HG03103 (cell line): ENCODE results near the gene PGA5.
"Not testable (repeated sequence)": the region's sequence is repeated elsewhere in the genome, so short reads cannot be mapped to it uniquely, and the experiment has no call there.

Source experiments
- ATAC-seq: cut with Tn5 transposase; IDR thresholded peaks from one replicate; pipeline ENCODE4 v1.9.1; 2021; ENCODE audit warnings: low read depth; ENCODE audit not compliant: unreplicated experiment

Gene PGA5

GRCh38 chr11:61240875-61241274 lies at the start of gene PGA5:
PGA5 (plus strand) TSS chr11:61241175; CDS start chr11:61241227, 52 bp downstream.
- ATAC-seq = not testable (repeated sequence)

DNA sequence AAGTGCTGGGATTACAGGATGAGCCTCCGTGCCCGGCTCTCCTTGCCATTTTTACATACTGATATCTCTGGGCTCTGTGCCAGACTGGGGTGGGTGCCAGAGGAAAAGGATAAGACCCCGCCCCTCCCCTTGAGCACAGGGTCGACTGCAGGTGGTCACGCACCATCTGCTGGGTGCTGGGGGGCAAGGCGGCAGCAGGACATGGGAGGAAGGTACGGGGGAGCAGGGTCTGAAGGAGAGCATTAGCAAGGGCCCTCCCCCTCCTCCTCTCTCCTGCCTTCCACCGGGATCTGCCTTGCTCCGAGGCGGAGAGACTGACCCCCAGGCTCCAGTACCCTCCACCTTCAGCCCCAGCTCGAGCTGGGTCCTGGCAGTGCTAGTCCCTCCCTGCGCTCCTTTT lies 47.4 kb upstream of the PGA5 start:
- no peak for ATAC-seq

DNA sequence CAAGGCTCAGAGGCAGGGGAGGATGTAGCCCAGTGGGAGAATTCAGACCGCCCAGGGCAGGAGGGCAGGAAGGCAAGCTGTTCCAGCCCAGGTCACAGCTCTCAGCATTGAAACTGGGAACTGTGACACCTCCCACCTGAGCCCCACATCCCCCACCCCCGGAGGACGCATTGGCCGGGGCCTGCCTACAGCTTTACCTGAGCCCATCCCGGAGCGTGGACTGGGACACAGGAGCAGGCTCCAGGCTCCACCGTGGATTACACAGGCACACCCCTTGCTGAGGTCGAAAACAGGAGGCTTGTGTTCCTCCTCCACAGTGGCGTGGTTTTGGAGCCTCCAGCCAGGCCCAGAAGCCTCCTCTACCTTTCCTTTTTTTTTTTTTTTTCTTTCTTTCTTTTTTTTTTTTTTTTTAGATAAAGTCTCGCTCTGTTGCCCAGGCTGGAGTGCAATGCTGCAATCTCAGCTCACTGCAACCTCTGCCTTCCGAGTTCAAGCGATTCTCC lies 46.8 kb upstream of the PGA5 start:
- ATAC-seq = no peak

GRCh38 chr11:61194981-61195695 lies 45.8 kb upstream of the PGA5 start:
- ATAC-seq = no peak

DNA sequence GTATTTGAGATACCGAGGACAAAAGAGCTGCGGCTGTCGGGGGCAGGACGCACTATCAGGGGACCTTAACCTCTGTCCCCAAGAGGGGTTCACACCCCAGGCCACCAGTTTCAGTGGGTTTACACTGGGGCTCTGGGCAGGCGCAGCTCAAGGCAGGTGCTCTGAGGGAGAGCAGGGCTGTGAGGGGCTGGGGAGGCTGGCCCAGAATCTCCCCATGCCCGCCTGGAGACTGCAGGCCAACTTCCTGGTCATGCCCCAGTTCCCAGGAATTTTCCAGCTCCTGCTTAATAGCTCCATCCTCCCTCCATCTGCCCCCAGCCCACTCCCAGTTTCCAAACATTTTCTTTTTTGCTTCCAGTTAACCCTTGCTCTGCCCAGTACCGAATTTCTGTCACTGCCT lies 45.3 kb upstream of the PGA5 start:
- ATAC-seq = no peak

DNA sequence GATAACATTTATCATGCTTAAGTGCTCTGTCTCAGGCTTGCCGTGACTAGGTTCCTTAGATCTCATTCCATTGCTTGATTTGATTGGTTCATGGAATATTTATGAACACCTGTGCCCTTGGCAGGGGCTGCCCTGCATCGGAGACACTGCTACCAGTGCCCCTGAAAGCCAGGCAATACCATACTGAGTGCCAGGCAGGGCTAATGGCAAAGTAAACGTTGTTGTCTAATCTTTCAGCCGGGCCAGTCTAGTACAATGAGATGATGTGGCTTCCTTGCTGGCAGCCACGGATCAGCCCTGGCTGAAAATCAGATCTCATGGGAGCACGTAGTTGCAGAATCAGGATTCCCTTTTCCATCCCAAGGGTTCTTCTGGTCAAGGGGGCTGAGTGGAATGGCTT lies 42.6 kb upstream of the PGA5 start:
- ATAC-seq = no peak

- no peak for ATAC-seq
Measured at GRCh38 chr11:61198948-61199523, 41.9 kb upstream of the PGA5 start.

DNA sequence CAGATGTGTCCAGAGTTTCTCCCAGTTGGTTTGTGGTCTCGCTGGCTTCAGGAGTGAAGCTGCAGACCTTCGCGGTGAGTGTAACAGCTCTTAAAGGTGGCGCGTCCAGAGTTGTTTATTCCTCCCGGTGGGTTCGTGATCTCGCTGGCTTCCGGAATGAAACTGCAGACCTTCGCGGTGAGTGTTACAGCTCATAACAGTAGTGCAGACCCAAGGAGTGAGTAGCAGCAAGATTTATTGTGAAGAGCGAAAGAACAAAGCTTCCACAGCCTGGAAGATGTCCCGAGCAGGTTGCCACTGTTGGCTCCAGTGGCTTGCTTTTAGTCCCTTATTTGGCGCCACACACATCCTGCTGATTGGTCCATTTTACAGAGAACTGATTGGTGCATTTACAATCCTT lies 39.5 kb upstream of the PGA5 start:
- no peak for ATAC-seq

DNA sequence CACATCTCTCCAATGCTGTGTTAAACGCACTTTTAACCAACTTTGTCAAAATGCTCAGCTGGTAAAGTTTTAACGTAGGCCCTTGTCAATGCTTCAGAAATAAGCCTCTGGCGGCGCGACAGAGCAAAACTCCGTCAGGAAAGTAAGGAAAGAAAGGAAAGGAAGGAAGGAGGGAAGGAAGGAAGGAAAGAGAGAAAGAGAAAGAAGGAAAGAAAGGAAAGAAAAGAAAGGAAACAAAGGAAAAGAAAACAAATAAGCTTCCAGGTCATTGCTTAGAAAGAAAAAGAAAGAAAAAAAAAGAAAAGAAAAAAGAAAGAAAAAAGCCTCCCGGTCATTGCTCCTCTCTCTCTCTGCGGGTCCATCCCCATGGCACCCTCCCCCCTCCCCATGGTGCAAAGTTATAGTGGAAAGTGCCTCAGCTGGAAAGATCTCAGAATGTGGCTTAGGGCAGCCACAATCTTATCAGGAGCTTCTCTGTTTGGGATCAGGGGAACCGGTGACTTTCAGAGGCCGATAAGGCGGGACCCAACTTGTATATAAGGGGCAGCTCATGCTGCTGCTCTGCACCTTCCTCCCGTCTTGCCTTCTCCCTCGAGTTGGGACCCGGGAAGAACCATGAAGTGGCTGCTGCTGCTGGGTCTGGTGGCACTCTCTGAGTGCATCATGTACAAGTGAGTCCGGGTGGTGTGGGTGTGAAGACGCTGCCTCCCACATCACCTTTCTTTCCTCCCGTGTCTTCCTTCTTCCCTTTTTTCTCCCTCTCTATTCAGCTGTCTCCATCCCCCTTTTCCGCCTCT lies 37.8 kb upstream of the PGA5 start, which contains the start of gene PGA3:
PGA3 (plus strand) TSS at position 566 of the 797 bp plus-strand sequence; CDS start at position 616, 50 bp downstream.
- ATAC-seq = not testable (repeated sequence)

- ATAC-seq = not testable (repeated sequence)
Measured at GRCh38 chr11:61203873-61204272, 37.1 kb upstream of the PGA5 start.

DNA sequence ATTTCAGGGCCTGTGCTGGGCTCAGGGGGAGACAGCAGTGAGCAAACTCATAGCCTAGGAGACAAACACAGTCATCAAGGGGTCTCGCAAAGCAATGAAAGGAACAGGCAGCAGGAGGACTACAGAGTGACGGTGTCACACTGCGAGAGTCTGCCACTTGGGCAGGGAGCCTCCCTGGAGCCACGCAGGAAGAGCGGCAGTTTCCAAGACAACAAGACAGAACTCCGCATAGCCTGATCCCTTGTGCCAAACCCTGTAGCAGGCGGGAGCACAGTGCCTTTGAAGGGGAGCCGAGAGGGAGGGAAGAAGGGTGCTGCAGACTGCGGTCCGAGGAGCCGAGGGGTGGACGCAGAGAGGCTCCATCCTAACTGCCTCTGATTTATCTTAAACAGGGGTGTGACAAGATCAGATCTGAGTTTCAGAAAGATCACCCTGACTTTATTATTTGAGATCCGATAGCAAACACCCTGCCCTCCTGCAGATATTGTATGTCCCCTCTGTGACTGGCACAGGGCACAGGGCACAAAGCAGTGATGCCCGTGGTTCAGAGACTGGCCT lies 36.4 kb upstream of the PGA5 start:
- ATAC-seq = not testable (repeated sequence)

DNA sequence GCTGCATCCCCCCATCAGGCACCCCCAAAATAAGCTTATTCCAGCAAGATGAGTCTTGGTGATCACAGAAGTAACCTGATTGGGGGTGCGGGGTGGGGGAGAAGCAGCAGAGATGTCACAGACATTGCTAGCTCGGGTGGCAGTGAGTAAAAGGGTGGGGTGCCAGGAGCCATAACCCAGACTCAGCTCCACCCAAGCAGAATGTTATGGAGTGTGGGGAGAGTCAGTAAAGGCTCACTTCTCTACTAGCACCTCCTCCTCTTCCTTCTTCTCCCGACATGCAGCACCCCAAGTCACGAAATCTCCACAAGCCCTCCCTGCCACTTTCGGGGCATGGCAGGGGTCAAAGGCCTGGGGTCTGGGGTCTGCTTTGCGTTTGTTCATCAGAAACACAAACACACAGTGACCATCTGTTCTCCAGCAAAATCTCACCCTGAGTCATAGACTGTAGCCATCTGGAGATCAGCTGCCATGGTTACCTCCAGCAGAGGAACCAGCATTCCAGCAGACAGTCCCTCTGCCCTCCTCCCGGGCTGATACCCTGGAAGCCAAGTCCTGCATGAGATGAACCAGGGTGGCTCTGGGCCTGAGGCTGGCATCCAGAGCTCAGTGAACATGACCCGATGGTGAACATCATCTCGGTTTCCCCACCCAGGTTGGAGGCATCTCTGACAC lies 33.2 kb upstream of the PGA5 start:
- ATAC-seq = not testable (repeated sequence)

DNA sequence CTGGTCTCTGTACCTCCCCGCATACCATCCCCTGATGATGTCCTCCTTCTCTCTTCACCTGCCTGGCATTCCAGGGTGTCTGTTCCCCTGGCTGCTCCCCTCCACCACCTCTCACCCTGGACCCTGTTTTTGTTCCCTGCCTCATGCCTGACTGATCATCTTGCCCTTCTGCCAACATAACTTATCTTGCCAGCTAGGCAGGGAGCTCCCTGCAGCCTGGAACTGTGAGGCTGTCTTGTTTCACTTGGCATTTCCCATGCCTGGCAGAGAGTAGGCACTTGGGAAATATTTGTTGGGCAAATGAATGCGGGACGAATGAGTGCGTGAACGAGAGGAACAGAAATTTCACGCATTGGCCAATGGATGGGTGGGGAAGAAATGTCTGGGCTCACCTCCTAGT lies 30.3 kb upstream of the PGA5 start:
- not testable (repeated sequence) for ATAC-seq

GRCh38 chr11:61211327-61211952 lies 29.5 kb upstream of the PGA5 start:
- ATAC-seq = not testable (repeated sequence)

- not testable (repeated sequence) for ATAC-seq
Measured at GRCh38 chr11:61212202-61212601, 28.8 kb upstream of the PGA5 start.

- ATAC-seq = not testable (repeated sequence)
Measured at GRCh38 chr11:61213711-61214324, 27.2 kb upstream of the PGA5 start.

DNA sequence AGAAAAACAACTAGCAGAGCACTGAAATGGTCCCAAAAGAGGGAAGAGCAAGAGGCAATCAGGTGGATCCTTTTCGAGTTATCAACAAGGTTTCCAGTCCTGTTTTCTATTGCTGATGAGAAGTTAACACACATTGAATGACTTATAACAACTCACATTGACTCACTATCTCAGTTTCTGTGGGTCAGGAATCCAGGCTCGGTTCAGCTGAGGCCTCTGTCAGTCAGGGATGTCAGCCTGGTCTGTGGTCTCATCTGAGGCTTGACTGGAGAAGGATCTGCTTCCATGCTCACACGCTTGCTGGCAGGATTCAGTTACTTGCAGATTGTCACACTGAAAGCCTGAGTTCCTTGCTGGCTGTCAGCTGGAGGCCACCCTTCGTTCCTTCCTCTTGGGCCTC lies 22.7 kb upstream of the PGA5 start:
- not testable (repeated sequence) for ATAC-seq

DNA sequence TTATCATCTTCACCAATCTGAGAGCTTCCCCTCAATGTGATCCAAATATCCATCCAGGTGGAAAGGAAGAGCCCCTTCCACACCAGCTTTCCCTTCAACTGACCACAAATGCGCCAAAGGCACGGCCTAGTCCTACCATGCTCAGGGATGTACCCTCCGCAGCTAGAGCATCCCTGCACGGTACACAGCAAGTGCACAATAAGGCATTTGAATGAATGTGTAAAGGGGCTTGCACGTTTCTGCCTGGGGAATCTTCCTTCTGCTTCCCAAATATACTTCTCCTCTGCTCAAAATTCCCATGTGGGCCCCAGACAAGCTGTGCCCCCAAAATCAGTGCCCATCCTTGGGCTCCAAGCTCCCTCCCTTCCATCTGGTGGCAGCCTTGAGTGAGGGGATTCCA lies 22.0 kb upstream of the PGA5 start:
- not testable (repeated sequence) for ATAC-seq

DNA sequence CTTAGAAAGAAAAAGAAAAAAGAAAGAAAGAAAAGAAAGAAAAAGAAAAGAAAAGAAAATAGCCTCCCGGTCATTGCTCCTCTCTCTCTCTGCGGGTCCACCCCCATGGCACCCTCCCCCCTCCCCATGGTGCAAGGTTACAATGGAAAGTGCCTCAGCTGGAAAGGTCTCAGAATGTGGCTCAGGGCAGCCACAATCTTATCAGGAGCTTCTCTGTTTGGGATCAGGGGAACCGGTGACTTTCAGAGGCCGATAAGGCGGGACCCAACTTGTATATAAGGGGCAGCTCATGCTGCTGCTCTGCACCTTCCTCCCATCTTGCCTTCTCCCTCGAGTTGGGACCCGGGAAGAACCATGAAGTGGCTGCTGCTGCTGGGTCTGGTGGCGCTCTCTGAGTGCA lies 18.9 kb upstream of the PGA5 start, which contains the start of gene PGA4:
PGA4 (plus strand) TSS at position 301 of the 400 bp plus-strand sequence; CDS start at position 355, 54 bp downstream.
- not testable (repeated sequence) for ATAC-seq
